SK-N-SH treated with all-trans-retinoic acid at 6 μM for 48 hours (cell line): ENCODE measurements around the gene PRKAA1.
A peak's percentile ranks its signal among the peaks of the same experiment; 100 is the strongest.
"Not testable (repeated sequence)": the region's sequence is repeated elsewhere in the genome, so short reads cannot be mapped to it uniquely, and the experiment has no call there.

Experiments used
- ATAC-seq: fragments of 200-7000 bp; cut with Tn5 transposase; 3 replicates; pipeline ENCODE4 v1.9.1; 2020; ENCODE audit warnings: mild to moderate bottlenecking, moderate library complexity
- ARNTL ChIP-seq: fragments of 450-650 bp; formaldehyde crosslinking; IDR thresholded peaks from 2 replicates; pipeline ENCODE4 v1.5.0; 2020; ENCODE audit warnings: low read depth, mild to moderate bottlenecking, moderate library complexity, borderline replicate concordance
- BACH2 ChIP-seq: fragments of 250-450 bp; sonication (Bioruptor Pico); IDR thresholded peaks from 2 replicates; pipeline ENCODE4 v1.9.0; 2021; ENCODE audit warnings: mild to moderate bottlenecking, borderline replicate concordance
- ESRRG ChIP-seq: fragments of 250-450 bp; sonication (Bioruptor Pico); IDR thresholded peaks from 2 replicates; pipeline ENCODE4 v1.6.1; 2021; ENCODE audit warnings: mild to moderate bottlenecking
- GLIS3 ChIP-seq: fragments of 250-450 bp; sonication (Bioruptor Pico); IDR thresholded peaks from 2 replicates; pipeline ENCODE4 v1.5.0; 2020; ENCODE audit warnings: mild to moderate bottlenecking, moderate library complexity
- ISL1 ChIP-seq: fragments of 250-450 bp; sonication (Bioruptor Pico); IDR thresholded peaks from 2 replicates; pipeline ENCODE4 v2.1.2; 2022; ENCODE audit warnings: mild to moderate bottlenecking, moderate library complexity
- OSR1 ChIP-seq: fragments of 250-450 bp; sonication (Bioruptor Pico); IDR thresholded peaks from 2 replicates; pipeline ENCODE4 v1.8.0; 2022; ENCODE audit warnings: moderate library complexity, mild to moderate bottlenecking, inconsistent platforms
- PPARA ChIP-seq: fragments of 250-450 bp; sonication (Bioruptor Pico); IDR thresholded peaks from 2 replicates; pipeline ENCODE4 v1.5.0; 2020; ENCODE audit warnings: mild to moderate bottlenecking, borderline replicate concordance
- RARB ChIP-seq: fragments of 250-450 bp; sonication (Bioruptor Pico); IDR thresholded peaks from 2 replicates; pipeline ENCODE4 v1.8.0; 2021; ENCODE audit warnings: mild to moderate bottlenecking, moderate library complexity
- SNAI2 ChIP-seq: fragments of 250-450 bp; sonication (Bioruptor Pico); IDR thresholded peaks from 2 replicates; pipeline ENCODE4 v1.5.0; 2020; ENCODE audit warnings: mild to moderate bottlenecking, moderate library complexity
- TCF4 ChIP-seq: fragments of 250-450 bp; sonication (Bioruptor Pico); IDR thresholded peaks from 2 replicates; pipeline ENCODE4 v1.8.0; 2021; ENCODE audit warnings: mild to moderate bottlenecking, moderate library complexity, borderline replicate concordance
- TOX ChIP-seq: fragments of 250-450 bp; sonication (Bioruptor Pico); IDR thresholded peaks from 2 replicates; pipeline ENCODE4 v1.8.0; 2021; ENCODE audit warnings: mild to moderate bottlenecking, moderate library complexity, borderline replicate concordance
- TSHZ2 ChIP-seq: fragments of 250-450 bp; sonication (Bioruptor Pico); IDR thresholded peaks from 2 replicates; pipeline ENCODE4 v1.5.0; 2020; ENCODE audit warnings: mild to moderate bottlenecking, moderate library complexity
- ZC3H10 ChIP-seq: fragments of 250-450 bp; sonication (Bioruptor Pico); IDR thresholded peaks from 2 replicates; pipeline ENCODE4 v1.5.1; 2021; ENCODE audit warnings: mild to moderate bottlenecking, moderate library complexity
- ZFP3 ChIP-seq: fragments of 250-450 bp; sonication (Bioruptor Pico); IDR thresholded peaks from 2 replicates; pipeline ENCODE4 v1.5.0; 2020; ENCODE audit warnings: mild to moderate bottlenecking, moderate library complexity
- ZFP30 ChIP-seq: fragments of 450-650 bp; formaldehyde crosslinking; IDR thresholded peaks from 2 replicates; pipeline ENCODE4 v1.5.0; 2022; ENCODE audit warnings: mild to moderate bottlenecking, moderate library complexity
- ZNF565 ChIP-seq: fragments of 450-650 bp; formaldehyde crosslinking; conservative IDR thresholded peaks from 2 replicates; pipeline ENCODE4 v1.5.0; 2020; ENCODE audit warnings: low read depth, mild to moderate bottlenecking, moderate library complexity
- ZNF70 ChIP-seq: fragments of 450-650 bp; formaldehyde crosslinking; IDR thresholded peaks from 2 replicates; pipeline ENCODE4 v1.5.0; 2020; ENCODE audit warnings: mild to moderate bottlenecking, moderate library complexity
- ZNF8 ChIP-seq: fragments of 450-650 bp; formaldehyde crosslinking; IDR thresholded peaks from 2 replicates; pipeline ENCODE4 v1.5.0; 2020; ENCODE audit warnings: mild to moderate bottlenecking, moderate library complexity
- TF ChIP-seq, protein P1 (sequence below): fragments of 250-450 bp; sonication (Bioruptor Pico); IDR thresholded peaks from 2 replicates; pipeline ENCODE4 v1.8.0; 2020; ENCODE audit warnings: mild to moderate bottlenecking, moderate library complexity, borderline replicate concordance
- TF ChIP-seq, protein P2 (sequence below): fragments of 250-450 bp; sonication (Bioruptor Pico); IDR thresholded peaks from 2 replicates; pipeline ENCODE4 v1.5.1; 2021; ENCODE audit warnings: mild to moderate bottlenecking, moderate library complexity

The PRKAA1 gene

GRCh38 chr5:40787986-40788385 lies 10.2 kb downstream of the PRKAA1 start:
- no peak for ATAC-seq
- TF ChIP-seq BACH2 (CRISPR knock-in tag) (no peak), ISL1 (CRISPR knock-in tag) (no peak), SNAI2 (CRISPR knock-in tag) (no peak), RARB (CRISPR knock-in tag) (no peak), OSR1 (CRISPR knock-in tag) (no peak), TOX (CRISPR knock-in tag) (no peak), ESRRG (CRISPR knock-in tag) (no peak), PPARA (CRISPR knock-in tag) (no peak), GLIS3 (CRISPR knock-in tag) (no peak), ZNF8 (CRISPR knock-in tag) (no peak), ZFP30 (no peak), ZC3H10 (CRISPR knock-in tag) (no peak), ARNTL (CRISPR knock-in tag) (no peak), TSHZ2 (no peak), ZFP3 (CRISPR knock-in tag) (no peak), ZNF565 (no peak)
- TF ChIP-seq, protein P1, sequence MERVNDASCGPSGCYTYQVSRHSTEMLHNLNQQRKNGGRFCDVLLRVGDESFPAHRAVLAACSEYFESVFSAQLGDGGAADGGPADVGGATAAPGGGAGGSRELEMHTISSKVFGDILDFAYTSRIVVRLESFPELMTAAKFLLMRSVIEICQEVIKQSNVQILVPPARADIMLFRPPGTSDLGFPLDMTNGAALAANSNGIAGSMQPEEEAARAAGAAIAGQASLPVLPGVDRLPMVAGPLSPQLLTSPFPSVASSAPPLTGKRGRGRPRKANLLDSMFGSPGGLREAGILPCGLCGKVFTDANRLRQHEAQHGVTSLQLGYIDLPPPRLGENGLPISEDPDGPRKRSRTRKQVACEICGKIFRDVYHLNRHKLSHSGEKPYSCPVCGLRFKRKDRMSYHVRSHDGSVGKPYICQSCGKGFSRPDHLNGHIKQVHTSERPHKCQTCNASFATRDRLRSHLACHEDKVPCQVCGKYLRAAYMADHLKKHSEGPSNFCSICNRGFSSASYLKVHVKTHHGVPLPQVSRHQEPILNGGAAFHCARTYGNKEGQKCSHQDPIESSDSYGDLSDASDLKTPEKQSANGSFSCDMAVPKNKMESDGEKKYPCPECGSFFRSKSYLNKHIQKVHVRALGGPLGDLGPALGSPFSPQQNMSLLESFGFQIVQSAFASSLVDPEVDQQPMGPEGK (CRISPR knock-in tag) = no peak

DNA sequence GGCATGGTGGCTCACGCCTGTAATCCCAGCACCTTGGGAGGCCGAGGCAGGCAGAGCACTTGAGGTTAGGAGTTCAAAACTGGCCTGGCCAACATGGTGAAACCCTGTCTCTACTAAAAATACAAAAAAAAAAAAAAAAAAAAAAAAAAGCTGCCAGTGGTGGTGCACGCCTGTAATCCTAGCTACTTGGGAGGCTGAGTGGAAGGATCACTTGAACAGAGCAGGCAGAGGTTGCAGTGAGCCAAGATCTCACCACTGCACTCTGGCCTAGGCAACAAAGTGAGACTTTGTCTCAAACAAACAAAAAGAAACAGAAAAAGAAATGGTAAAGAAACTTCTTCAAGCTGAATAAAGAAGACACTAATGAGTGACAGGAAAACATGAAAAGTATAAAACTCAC lies 11.5 kb downstream of the PRKAA1 start:
- ATAC-seq = not testable (repeated sequence)

DNA sequence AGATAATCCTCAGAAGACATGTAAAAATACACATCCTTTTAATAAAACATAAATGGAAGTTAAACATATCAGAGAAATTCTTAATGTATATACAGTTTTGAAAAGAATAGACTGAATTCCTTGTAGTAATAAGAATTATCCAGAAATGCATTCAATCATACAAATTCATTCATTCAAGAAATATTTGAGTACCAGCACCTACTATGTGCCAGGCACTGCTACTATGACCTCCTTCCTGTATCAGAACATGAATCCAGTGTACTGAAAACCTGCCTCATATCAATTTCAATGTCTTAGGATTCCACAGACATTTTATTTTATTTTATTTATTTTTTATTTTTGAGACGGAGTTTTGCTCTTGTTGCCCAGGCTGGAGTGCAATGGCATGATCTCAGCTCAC lies 13.3 kb downstream of the PRKAA1 start:
- TF ChIP-seq, protein P2, sequence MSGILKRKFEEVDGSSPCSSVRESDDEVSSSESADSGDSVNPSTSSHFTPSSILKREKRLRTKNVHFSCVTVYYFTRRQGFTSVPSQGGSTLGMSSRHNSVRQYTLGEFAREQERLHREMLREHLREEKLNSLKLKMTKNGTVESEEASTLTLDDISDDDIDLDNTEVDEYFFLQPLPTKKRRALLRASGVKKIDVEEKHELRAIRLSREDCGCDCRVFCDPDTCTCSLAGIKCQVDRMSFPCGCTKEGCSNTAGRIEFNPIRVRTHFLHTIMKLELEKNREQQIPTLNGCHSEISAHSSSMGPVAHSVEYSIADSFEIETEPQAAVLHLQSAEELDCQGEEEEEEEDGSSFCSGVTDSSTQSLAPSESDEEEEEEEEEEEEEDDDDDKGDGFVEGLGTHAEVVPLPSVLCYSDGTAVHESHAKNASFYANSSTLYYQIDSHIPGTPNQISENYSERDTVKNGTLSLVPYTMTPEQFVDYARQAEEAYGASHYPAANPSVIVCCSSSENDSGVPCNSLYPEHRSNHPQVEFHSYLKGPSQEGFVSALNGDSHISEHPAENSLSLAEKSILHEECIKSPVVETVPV = no peak
- TF ChIP-seq OSR1 (CRISPR knock-in tag) (no peak), SNAI2 (CRISPR knock-in tag) (no peak), PPARA (CRISPR knock-in tag) (no peak), ZC3H10 (CRISPR knock-in tag) (no peak), ISL1 (CRISPR knock-in tag) (no peak), GLIS3 (CRISPR knock-in tag) (no peak)
- no peak for ATAC-seq

GRCh38 chr5:40784027-40784653 lies 14.0 kb downstream of the PRKAA1 start:
- TF ChIP-seq GLIS3 (CRISPR knock-in tag) = no peak
- no peak for TF ChIP-seq ZNF70 (CRISPR knock-in tag)
- TF ChIP-seq SNAI2 (CRISPR knock-in tag) = no peak
- TF ChIP-seq TCF4 (CRISPR knock-in tag) = no peak
- ATAC-seq = no peak

DNA sequence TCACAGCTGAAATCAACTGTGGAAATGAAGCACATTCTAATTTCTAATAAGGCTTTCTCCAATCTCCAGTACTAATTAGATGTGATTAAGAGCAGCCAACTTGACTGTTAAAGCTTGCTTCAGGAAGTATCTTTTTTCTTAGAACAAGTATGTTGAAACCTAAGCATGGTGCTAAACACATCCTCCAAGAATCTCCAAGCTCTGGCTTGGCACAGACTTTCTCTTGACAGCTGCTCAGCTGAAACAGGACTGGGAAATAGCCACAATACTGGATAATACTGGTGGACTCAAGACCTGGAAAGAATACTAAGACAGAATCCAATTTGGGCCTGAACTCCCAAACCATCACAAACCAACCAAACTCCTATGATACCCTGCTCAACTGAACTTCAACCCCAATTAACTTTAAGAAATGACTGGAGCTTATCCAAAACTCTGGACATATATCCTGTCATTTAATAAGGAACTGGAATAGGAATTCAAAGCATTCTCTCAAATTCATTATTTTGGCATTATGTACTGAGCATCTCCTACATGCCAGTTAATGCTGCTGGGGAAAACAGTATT lies 16.2 kb downstream of the PRKAA1 start:
- ATAC-seq = peak; percentile 69
- TF ChIP-seq ZFP3 (CRISPR knock-in tag) = peak; percentile 86
- no peak for TF ChIP-seq ZC3H10 (CRISPR knock-in tag)
